SK-N-SH (cell line): ENCODE measurements around the gene EIF2AK2. TPM values are rescaled to one million over a fixed set of nuclear protein-coding genes. Genes with fewer than 3 reads are reported as not detected.

Source experiments
- CTCF ChIA-PET: fragments of 300-600, 350-600 bp; formaldehyde crosslinking; extraction: SDS; loops from one replicate; lab custom pipeline; 2021; lab: Yijun Ruan, JAX
- POLR2A ChIA-PET: fragments of 350-600 bp; sonication (Branson Sonifier 250); formaldehyde crosslinking; extraction: SDS; loops from one replicate; lab custom pipeline; 2020; ENCODE audit warnings: antibody characterized with exemption, inconsistent platforms; lab: Yijun Ruan, JAX
- DNase-seq: peaks from one replicate; pipeline ENCODE4 v3.0.0; 2012
- H2AFZ ChIP-seq: fragments of 200-600 bp; sonication (generic); 2 replicates; pipeline ENCODE4 v1.8.1; 2016; ENCODE audit warnings: antibody characterized with exemption, mild to moderate bottlenecking, low read depth
- H3F3A ChIP-seq: fragments of 200-600 bp; sonication (generic); replicated peaks from 2 replicates; pipeline ENCODE3; 2016; ENCODE audit warnings: antibody characterized with exemption, mild to moderate bottlenecking; ENCODE audit not compliant: insufficient read depth
- H3K27ac ChIP-seq, 2 experiments: fragments of 200-500 bp in 1 of 2; fragments of 200-600 bp in 1 of 2; sonication (Bioruptor generic) in 1 of 2; sonication (generic), shearing (Covaris generic) in 1 of 2; 2 replicates each; pipeline versions ENCODE4 v1.5.1 to v1.6.1; 2014 to 2016; ENCODE audit warnings: low read depth in 2 of 2, inconsistent platforms in 1 of 2, low read length in 1 of 2, mild to moderate bottlenecking in 1 of 2, mixed read lengths in 1 of 2
- H3K27me3 ChIP-seq: fragments of 200-600 bp; sonication (generic), shearing (Covaris generic); 2 replicates; pipeline ENCODE4 v1.6.1; 2016; ENCODE audit warnings: mixed run types; ENCODE audit not compliant: insufficient read depth
- H3K36me3 ChIP-seq, 2 experiments: fragments of 200-500 bp in 1 of 2; fragments of 200-600 bp in 1 of 2; sonication (Bioruptor generic) in 1 of 2; sonication (generic) in 1 of 2; replicated peaks in 1 of 2; 2 replicates each; pipeline versions ENCODE3 to v1.5.1; 2014 to 2016; ENCODE audit warnings: low read length in 1 of 2, mild to moderate bottlenecking in 1 of 2; ENCODE audit not compliant: insufficient read depth in 2 of 2, control insufficient read depth in 1 of 2
- H3K4me1 ChIP-seq, 2 experiments: fragments of 200-500 bp in 1 of 2; fragments of 200-600 bp in 1 of 2; sonication (Bioruptor generic) in 1 of 2; sonication (generic), shearing (Covaris generic) in 1 of 2; 2 replicates each; pipeline versions ENCODE4 v1.5.1 to v1.6.1; 2014 to 2016; ENCODE audit warnings: low read depth in 1 of 2, low read length in 1 of 2, mixed run types in 1 of 2; ENCODE audit not compliant: insufficient read depth in 2 of 2, control insufficient read depth in 1 of 2
- H3K4me2 ChIP-seq: fragments of 200-600 bp; sonication (generic), shearing (Covaris generic); 2 replicates; pipeline ENCODE4 v1.6.1; 2017; ENCODE audit warnings: mixed run types
- H3K4me3 ChIP-seq, 2 experiments: fragments of 200-500 bp in 1 of 2; fragments of 200-600 bp in 1 of 2; sonication (Bioruptor generic) in 1 of 2; sonication (generic), shearing (Covaris generic) in 1 of 2; 2 replicates each; pipeline versions ENCODE4 v1.5.1 to v1.8.1; 2014 to 2016; ENCODE audit warnings: low read depth in 2 of 2, inconsistent platforms in 1 of 2, low read length in 1 of 2, mild to moderate bottlenecking in 1 of 2, mixed read lengths in 1 of 2, moderate library complexity in 1 of 2
- H3K79me2 ChIP-seq: fragments of 200-600 bp; sonication (generic); 2 replicates; pipeline ENCODE4 v1.8.1; 2017; ENCODE audit warnings: mild to moderate bottlenecking; ENCODE audit not compliant: insufficient read depth
- H3K9ac ChIP-seq: fragments of 200-600 bp; sonication (generic); 2 replicates; pipeline ENCODE4 v1.6.1; 2017; ENCODE audit warnings: mixed run types
- H3K9me2 ChIP-seq: fragments of 200-600 bp; sonication (generic); 2 replicates; pipeline ENCODE4 v1.6.1; 2017; ENCODE audit warnings: mixed run types
- H3K9me3 ChIP-seq: fragments of 200-600 bp; sonication (generic); 2 replicates; pipeline ENCODE4 v1.6.1; 2017; ENCODE audit warnings: mixed run types, mild to moderate bottlenecking, moderate library complexity
- H4K20me1 ChIP-seq: fragments of 200-600 bp; sonication (generic); 2 replicates; pipeline ENCODE4 v1.6.1; 2017; ENCODE audit warnings: mild to moderate bottlenecking, mixed run types; ENCODE audit not compliant: insufficient read depth
- ELF1 ChIP-seq: IDR thresholded peaks from 2 replicates; pipeline ENCODE4 v1.4.0; 2012
- FOSL2 ChIP-seq: IDR thresholded peaks from 2 replicates; pipeline ENCODE4 v1.4.0; 2012; ENCODE audit warnings: low read depth, mild to moderate bottlenecking, moderate library complexity, borderline replicate concordance
- FOXJ3 ChIP-seq: sonication (generic); formaldehyde crosslinking; IDR thresholded peaks from 2 replicates; pipeline ENCODE4 v1.5.1; 2020; ENCODE audit warnings: mild to moderate bottlenecking, missing genetic modification reagents
- GABPA ChIP-seq: IDR thresholded peaks from 2 replicates; pipeline ENCODE4 v1.4.0; 2012; ENCODE audit warnings: low read depth, mild to moderate bottlenecking
- JUND ChIP-seq: IDR thresholded peaks from 2 replicates; pipeline ENCODE4 v1.4.0; 2012
- MEF2A ChIP-seq: IDR thresholded peaks from 2 replicates; pipeline ENCODE4 v1.4.0; 2012; ENCODE audit warnings: low read depth, borderline replicate concordance
- NFIC ChIP-seq: IDR thresholded peaks from 2 replicates; pipeline ENCODE4 v1.4.0; 2012; ENCODE audit warnings: borderline replicate concordance
- RAD21 ChIP-seq: IDR thresholded peaks from 2 replicates; pipeline ENCODE4 v1.6.1; 2012; ENCODE audit warnings: mild to moderate bottlenecking, low read length
- RCOR1 ChIP-seq: fragments of 150-350 bp; IDR thresholded peaks from 2 replicates; pipeline ENCODE4 v1.6.1; 2017; ENCODE audit warnings: antibody characterized with exemption, low read length
- RFX5 ChIP-seq: IDR thresholded peaks from 2 replicates; pipeline ENCODE4 v1.6.1; 2012; ENCODE audit warnings: mild to moderate bottlenecking, improper control_type of control experiment, low read length
- SMC3 ChIP-seq: IDR thresholded peaks from 2 replicates; pipeline ENCODE4 v1.6.1; 2012; ENCODE audit warnings: low read depth, low read length, improper control_type of control experiment
- TCF12 ChIP-seq: IDR thresholded peaks from 2 replicates; pipeline ENCODE4 v1.4.0; 2012
- TEAD4 ChIP-seq: IDR thresholded peaks from 2 replicates; pipeline ENCODE4 v1.4.0; 2012; ENCODE audit warnings: mild to moderate bottlenecking, borderline replicate concordance; ENCODE audit not compliant: insufficient read depth
- YY1 ChIP-seq: IDR thresholded peaks from 2 replicates; pipeline ENCODE4 v1.4.0; 2012; ENCODE audit warnings: low read depth, mild to moderate bottlenecking
- WGBS: methylation state at CpG from one replicate; pipeline ENCODE4 v1.1.6; 2017; ENCODE audit warnings: low lambda C conversion rate; 5-methylcytosine and 5-hydroxymethylcytosine counted together
- polyA plus RNA-seq, 3 experiments: library from polyadenylated mRNA; depleted of rRNA; stranded (reverse); fragments of >200 nt; gene quantifications; 2 replicates each; pipeline ENCODE4 v1.2.3, GENCODE V29; 2012
- TF ChIP-seq, protein P1 (sequence below): IDR thresholded peaks from 2 replicates; pipeline ENCODE4 v1.6.1; 2012; ENCODE audit warnings: mild to moderate bottlenecking, low read depth, low read length, moderate library complexity
- TF ChIP-seq, protein P2 (sequence below): fragments of 150-350 bp; IDR thresholded peaks from 2 replicates; pipeline ENCODE4 v1.6.1; 2016; ENCODE audit warnings: mild to moderate bottlenecking, low read depth, low read length
- TF ChIP-seq, protein P3 (sequence below): IDR thresholded peaks from 2 replicates; pipeline ENCODE4; 2012
- TF ChIP-seq, protein P4 (sequence below): fragments of 150-350 bp; IDR thresholded peaks from 2 replicates; pipeline ENCODE4 v1.6.1; 2017; ENCODE audit warnings: antibody characterized with exemption, low read length, low read depth, borderline replicate concordance

EIF2AK2 gene
- polyA plus RNA-seq, 1 of the 3 experiments (the other 2 are of a cell fraction) = 9.0 TPM

DNA sequence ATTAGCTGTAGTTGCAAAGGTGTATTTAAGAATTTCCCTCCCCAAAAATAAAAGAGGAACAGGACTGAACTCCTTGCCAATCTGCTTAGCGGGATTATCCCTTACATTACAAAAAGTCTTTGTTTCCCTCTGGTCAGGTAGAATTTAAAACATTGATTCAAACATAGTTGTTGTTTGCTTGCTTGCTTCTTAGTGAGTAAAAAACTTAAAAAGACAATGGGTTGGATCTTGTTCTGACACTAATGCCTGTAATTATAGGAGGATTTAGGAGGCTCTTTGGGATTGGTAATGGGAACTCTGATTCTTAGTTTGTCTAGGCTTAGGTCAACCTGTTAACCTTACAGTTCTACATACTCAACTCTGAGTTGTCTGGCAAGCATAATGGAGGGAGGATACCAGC is 35.8 kb upstream of the EIF2AK2 start:
- no peaks in the 10 kb centered on the region for H3K27me3 ChIP-seq
- 90% methylated on average over 1 of the region's 1 CpG for WGBS
- H3K36me3 ChIP-seq = no peaks in the 10 kb centered on the region
- no peak overlapping the region for H3K9ac ChIP-seq
- no peak for TF ChIP-seq FOXJ3 (CRISPR knock-in tag)
- no peak for TF ChIP-seq NFIC
- TF ChIP-seq TEAD4 = no peak
- no peak for TF ChIP-seq TCF12
- TF ChIP-seq SMC3 = no peak
- TF ChIP-seq RFX5 = no peak
- TF ChIP-seq, protein P1, sequence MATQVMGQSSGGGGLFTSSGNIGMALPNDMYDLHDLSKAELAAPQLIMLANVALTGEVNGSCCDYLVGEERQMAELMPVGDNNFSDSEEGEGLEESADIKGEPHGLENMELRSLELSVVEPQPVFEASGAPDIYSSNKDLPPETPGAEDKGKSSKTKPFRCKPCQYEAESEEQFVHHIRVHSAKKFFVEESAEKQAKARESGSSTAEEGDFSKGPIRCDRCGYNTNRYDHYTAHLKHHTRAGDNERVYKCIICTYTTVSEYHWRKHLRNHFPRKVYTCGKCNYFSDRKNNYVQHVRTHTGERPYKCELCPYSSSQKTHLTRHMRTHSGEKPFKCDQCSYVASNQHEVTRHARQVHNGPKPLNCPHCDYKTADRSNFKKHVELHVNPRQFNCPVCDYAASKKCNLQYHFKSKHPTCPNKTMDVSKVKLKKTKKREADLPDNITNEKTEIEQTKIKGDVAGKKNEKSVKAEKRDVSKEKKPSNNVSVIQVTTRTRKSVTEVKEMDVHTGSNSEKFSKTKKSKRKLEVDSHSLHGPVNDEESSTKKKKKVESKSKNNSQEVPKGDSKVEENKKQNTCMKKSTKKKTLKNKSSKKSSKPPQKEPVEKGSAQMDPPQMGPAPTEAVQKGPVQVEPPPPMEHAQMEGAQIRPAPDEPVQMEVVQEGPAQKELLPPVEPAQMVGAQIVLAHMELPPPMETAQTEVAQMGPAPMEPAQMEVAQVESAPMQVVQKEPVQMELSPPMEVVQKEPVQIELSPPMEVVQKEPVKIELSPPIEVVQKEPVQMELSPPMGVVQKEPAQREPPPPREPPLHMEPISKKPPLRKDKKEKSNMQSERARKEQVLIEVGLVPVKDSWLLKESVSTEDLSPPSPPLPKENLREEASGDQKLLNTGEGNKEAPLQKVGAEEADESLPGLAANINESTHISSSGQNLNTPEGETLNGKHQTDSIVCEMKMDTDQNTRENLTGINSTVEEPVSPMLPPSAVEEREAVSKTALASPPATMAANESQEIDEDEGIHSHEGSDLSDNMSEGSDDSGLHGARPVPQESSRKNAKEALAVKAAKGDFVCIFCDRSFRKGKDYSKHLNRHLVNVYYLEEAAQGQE = no peak
- TF ChIP-seq FOSL2 = no peak
- no peak for TF ChIP-seq MEF2A
- TF ChIP-seq, protein P2, sequence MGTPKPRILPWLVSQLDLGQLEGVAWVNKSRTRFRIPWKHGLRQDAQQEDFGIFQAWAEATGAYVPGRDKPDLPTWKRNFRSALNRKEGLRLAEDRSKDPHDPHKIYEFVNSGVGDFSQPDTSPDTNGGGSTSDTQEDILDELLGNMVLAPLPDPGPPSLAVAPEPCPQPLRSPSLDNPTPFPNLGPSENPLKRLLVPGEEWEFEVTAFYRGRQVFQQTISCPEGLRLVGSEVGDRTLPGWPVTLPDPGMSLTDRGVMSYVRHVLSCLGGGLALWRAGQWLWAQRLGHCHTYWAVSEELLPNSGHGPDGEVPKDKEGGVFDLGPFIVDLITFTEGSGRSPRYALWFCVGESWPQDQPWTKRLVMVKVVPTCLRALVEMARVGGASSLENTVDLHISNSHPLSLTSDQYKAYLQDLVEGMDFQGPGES = no peak
- TF ChIP-seq, all 33 proteins: peak for 0
- Histone ChIP-seq H3K4me3 (no peak overlapping the region), H3K4me2 (no peak overlapping the region), H3K9me2 (no peaks in the 10 kb centered on the region), H3K9me3 (no peaks in the 10 kb centered on the region), H3F3A (no peaks in the 10 kb centered on the region), H3K27ac (no peak overlapping the region), H3K4me1 (peaks cover 5 to 7% of the 10 kb centered on the region in 2 experiments; a peak in 2 of 4 replicates), H2AFZ (no peak overlapping the region), H4K20me1 (no peaks in the 10 kb centered on the region), H3K79me2 (peaks cover 10% of the 10 kb centered on the region)
- ChIA-PET POLR2A (interaction anchor here (0.7 kb wide), 1 partner anchor 10 kb away, joined by 3 read pairs; no protein-coding TSS in a partner anchor), CTCF (no interaction called here)
- DNase-seq = no peak

DNA sequence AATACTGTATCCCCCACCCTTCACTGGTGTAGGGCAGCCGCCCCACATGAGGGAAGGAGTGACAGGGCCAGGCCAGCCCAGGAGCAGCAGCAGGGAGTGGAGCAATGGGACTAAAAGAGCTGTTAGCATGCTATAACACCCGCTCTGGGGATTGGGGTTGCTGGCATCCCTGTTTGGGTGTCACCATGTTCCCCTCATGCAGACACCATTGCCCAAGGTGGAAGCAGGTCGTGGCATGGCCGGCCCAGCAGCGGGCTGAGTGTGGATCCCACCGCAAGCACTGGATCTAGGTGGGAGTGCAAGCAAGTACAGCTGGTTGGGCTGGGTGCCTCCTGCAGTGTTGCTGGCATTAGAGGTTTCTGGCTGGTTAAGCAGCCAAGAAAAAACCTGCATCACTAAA is 35.0 kb upstream of the EIF2AK2 start:
- WGBS = 84% methylated on average over 6 of the region's 6 CpGs
- POLR2A ChIA-PET = no interaction called here

More for the DNA sequence above, 35.0 kb upstream of the EIF2AK2 start:
- Histone ChIP-seq H3K9me3 (no peaks in the 10 kb centered on the region), H3K79me2 (peaks cover 2% of the 10 kb centered on the region; the same call in 1 of the 2 replicates), H3K27me3 (no peaks in the 10 kb centered on the region), H3K4me3 (no peak overlapping the region), H3K4me1 (peaks cover 0 to 5% of the 10 kb centered on the region in 2 experiments; a peak in 2 of 4 replicates), H3K36me3 (no peaks in the 10 kb centered on the region), H3K9ac (no peak overlapping the region), H2AFZ (no peak overlapping the region), H3K4me2 (no peak overlapping the region), H4K20me1 (no peaks in the 10 kb centered on the region), H3F3A (no peaks in the 10 kb centered on the region), H3K27ac (no peak overlapping the region), H3K9me2 (no peaks in the 10 kb centered on the region)
- no peak for DNase-seq
- CTCF ChIA-PET = interaction anchor here (0.8 to 1.2 kb wide), 2 partner anchors 12 to 20 kb away, joined by 3 read pairs; no protein-coding TSS in a partner anchor
- TF ChIP-seq TCF12 (no peak), SMC3 (no peak), MEF2A (no peak), GABPA (no peak), RAD21 (no peak), RCOR1 (no peak), ELF1 (no peak), YY1 (no peak), JUND (no peak), FOXJ3 (CRISPR knock-in tag) (no peak), FOSL2 (no peak)
- TF ChIP-seq, protein P3, sequence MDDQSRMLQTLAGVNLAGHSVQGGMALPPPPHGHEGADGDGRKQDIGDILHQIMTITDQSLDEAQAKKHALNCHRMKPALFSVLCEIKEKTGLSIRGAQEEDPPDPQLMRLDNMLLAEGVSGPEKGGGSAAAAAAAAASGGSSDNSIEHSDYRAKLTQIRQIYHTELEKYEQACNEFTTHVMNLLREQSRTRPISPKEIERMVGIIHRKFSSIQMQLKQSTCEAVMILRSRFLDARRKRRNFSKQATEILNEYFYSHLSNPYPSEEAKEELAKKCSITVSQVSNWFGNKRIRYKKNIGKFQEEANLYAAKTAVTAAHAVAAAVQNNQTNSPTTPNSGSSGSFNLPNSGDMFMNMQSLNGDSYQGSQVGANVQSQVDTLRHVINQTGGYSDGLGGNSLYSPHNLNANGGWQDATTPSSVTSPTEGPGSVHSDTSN = no peak
- TF ChIP-seq, protein P4, sequence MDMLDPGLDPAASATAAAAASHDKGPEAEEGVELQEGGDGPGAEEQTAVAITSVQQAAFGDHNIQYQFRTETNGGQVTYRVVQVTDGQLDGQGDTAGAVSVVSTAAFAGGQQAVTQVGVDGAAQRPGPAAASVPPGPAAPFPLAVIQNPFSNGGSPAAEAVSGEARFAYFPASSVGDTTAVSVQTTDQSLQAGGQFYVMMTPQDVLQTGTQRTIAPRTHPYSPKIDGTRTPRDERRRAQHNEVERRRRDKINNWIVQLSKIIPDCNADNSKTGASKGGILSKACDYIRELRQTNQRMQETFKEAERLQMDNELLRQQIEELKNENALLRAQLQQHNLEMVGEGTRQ = no peak
- TF ChIP-seq, protein P1 = no peak
